Activated CD4-positive, alpha-beta T cell treated with anti-CD3 and anti-CD28 coated beads, Interleukin-2, amount 10 ng/mL, durations not matched to agents 7 days and 5 days (primary cell): Measurements from ENCODE around the gene CEP192. TPM values are rescaled to one million over a fixed set of nuclear protein-coding genes. Genes with fewer than 3 reads are reported as not detected.

Source experiments
- CTCF ChIA-PET: fragments of 350-600 bp; sonication (Branson Sonifier 250); formaldehyde crosslinking; loops from one replicate; lab custom pipeline; 2021; ENCODE audit warnings: antibody characterized with exemption; lab: Charles Lee
- POLR2A ChIA-PET: fragments of 350-600 bp; sonication (Branson Sonifier 250); formaldehyde crosslinking; loops from one replicate; lab custom pipeline; 2021; ENCODE audit warnings: antibody characterized with exemption; lab: Charles Lee
- DNase-seq: peaks from one replicate; pipeline ENCODE4 v3.0.0-alpha.2; 2020
- H3K27ac Mint-ChIP-seq: one replicate; pipeline ENCODE4 v1.8.0; 2021; ENCODE audit warnings: mild to moderate bottlenecking, moderate library complexity, mixed read lengths
- H3K27me3 Mint-ChIP-seq: one replicate; pipeline ENCODE4 v1.8.0; 2021; ENCODE audit warnings: mixed read lengths
- H3K36me3 Mint-ChIP-seq: one replicate; pipeline ENCODE4 v1.8.0; 2021; ENCODE audit warnings: low read depth, mixed read lengths
- H3K4me1 Mint-ChIP-seq: one replicate; pipeline ENCODE4 v1.8.0; 2021; ENCODE audit warnings: mixed read lengths
- H3K4me3 Mint-ChIP-seq: one replicate; pipeline ENCODE4 v1.8.0; 2021; ENCODE audit warnings: mild to moderate bottlenecking, moderate library complexity, mixed read lengths
- H3K9me3 Mint-ChIP-seq: one replicate; pipeline ENCODE4 v1.8.0; 2021; ENCODE audit warnings: mixed read lengths
- total RNA-seq, 2 experiments: library from RNA; stranded (reverse); gene quantifications; one replicate each; pipeline ENCODE4 v1.2.3, GENCODE V29; 2021

The CEP192 gene
- total RNA-seq, 2 experiments from 2014 or later: 52.3 to 55.1 TPM

- POLR2A ChIA-PET: no interaction called here
- CTCF ChIA-PET: interaction anchor here (0.7 kb wide), 1 partner anchor 96 kb away, joined by 3 read pairs; no protein-coding TSS in a partner anchor
These were observed 154.6 kb downstream of the CEP192 start for GRCh38 chr18:13145636-13146190.

DNA sequence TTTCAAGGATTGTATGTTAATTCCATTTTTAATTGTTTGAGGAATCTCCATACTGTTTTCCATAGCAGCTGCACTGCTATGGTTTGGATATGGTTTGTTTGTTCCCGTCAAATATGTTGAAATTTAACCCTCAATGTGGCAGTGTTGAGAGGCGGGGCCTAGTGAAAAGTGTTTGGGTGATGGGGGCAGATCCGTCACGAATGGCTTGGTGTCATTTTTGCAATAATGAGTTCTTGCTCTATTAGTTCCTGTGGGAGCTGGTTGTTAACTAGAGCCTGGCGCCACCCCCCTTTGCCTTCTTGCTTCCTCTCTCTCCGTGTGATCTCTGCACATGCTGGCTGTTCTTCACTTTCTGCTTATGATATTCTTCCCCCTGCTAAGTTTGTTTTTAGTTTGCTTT is 156.0 kb downstream of the CEP192 start:
- peaks cover 2% of the 10 kb centered on the region for H3K36me3 Mint-ChIP-seq
- DNase-seq: no peak
- H3K27ac Mint-ChIP-seq: no peak overlapping the region
- peaks cover 25% of the 10 kb centered on the region for H3K27me3 Mint-ChIP-seq
- peaks cover 11% of the 10 kb centered on the region for H3K9me3 Mint-ChIP-seq
- H3K4me1 Mint-ChIP-seq: peaks cover 4% of the 10 kb centered on the region
- ChIA-PET POLR2A (no interaction called here), CTCF (no interaction called here)
- H3K4me3 Mint-ChIP-seq: no peak overlapping the region

More at GRCh38 chr18:13145636-13146190, 154.6 kb downstream of the CEP192 start:
- Mint-ChIP-seq H3K9me3 (peaks cover 11% of the 10 kb centered on the region), H3K4me3 (no peak overlapping the region), H3K4me1 (peaks cover 4% of the 10 kb centered on the region), H3K27ac (no peak overlapping the region), H3K36me3 (peaks cover 2% of the 10 kb centered on the region), H3K27me3 (peaks cover 21% of the 10 kb centered on the region)
- DNase-seq: no peak

GRCh38 chr18:13151656-13152055 is 160.5 kb downstream of the CEP192 start:
- Mint-ChIP-seq H3K4me3 (no peak overlapping the region), H3K27ac (no peak overlapping the region), H3K36me3 (peaks cover 2% of the 10 kb centered on the region), H3K9me3 (peaks cover 11% of the 10 kb centered on the region), H3K27me3 (peaks cover 38% of the 10 kb centered on the region), H3K4me1 (peaks cover 2% of the 10 kb centered on the region)
- ChIA-PET POLR2A (no interaction called here), CTCF (interaction anchor here (0.7 to 1.5 kb wide), 2 partner anchors 12 to 47 kb away, joined by 3 to 4 read pairs; no protein-coding TSS in a partner anchor)
- DNase-seq: no peak

DNA sequence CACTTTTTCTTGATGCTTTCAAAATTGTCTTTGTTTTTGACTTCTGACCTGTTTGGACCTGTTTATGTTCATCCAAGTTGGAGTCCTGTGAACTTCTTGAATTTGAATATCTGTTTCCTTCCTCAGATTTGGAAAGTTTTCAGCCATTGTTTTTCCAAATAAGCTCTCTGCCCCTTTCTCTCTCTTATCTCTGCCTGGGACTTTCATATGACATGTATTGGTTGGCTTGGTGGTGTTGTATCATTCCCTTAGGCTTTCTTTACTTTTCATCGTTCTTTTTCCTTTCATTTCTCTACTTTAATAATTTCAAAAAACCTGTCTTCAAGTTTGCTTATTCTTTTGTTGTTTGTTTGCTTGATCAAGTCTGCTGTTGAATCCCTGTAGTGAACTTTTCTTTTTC is 167.3 kb downstream of the CEP192 start:
- CTCF ChIA-PET: interaction anchor here (0.7 to 0.8 kb wide), 2 partner anchors 19 to 23 kb away, joined by 3 read pairs; no protein-coding TSS in a partner anchor
- Mint-ChIP-seq H3K9me3 (peaks cover 28% of the 10 kb centered on the region), H3K27me3 (peaks cover 17% of the 10 kb centered on the region), H3K36me3 (peaks cover 9% of the 10 kb centered on the region), H3K4me1 (peaks cover 2% of the 10 kb centered on the region), H3K27ac (no peak overlapping the region), H3K4me3 (no peak overlapping the region)
- no peak for DNase-seq
- POLR2A ChIA-PET: no interaction called here

DNA sequence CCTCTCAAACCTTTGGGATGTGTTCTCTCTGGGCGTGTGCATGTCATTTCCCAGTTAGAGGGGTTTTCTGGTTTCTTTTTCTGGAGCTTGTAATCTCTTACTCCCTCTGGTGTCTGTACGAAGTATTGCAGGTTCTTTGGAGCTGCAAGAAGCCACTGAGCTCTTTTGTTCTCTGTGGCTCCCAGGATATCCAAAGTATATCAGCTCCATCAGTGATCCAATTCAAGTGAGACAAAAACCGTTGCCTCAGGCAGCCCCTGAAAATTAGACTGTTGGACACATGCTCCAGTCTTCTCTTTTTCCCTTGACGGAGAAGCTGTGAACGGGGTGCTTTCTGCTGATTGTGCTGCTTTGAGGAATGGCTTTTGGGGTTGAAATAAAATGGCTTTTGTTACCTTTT is 168.4 kb downstream of the CEP192 start:
- Mint-ChIP-seq H3K27me3 (peaks cover 15% of the 10 kb centered on the region), H3K9me3 (peaks cover 28% of the 10 kb centered on the region), H3K4me3 (no peak overlapping the region), H3K4me1 (peaks cover 2% of the 10 kb centered on the region), H3K36me3 (peaks cover 7% of the 10 kb centered on the region), H3K27ac (no peak overlapping the region)
- ChIA-PET CTCF (interaction anchor here (0.6 to 1.5 kb wide), 15 partner anchors 10 to 620 kb away, joined by 3 to 8 read pairs (median 3); no protein-coding TSS in a partner anchor), POLR2A (no interaction called here)
- peak; percentile 68 for DNase-seq

DNA sequence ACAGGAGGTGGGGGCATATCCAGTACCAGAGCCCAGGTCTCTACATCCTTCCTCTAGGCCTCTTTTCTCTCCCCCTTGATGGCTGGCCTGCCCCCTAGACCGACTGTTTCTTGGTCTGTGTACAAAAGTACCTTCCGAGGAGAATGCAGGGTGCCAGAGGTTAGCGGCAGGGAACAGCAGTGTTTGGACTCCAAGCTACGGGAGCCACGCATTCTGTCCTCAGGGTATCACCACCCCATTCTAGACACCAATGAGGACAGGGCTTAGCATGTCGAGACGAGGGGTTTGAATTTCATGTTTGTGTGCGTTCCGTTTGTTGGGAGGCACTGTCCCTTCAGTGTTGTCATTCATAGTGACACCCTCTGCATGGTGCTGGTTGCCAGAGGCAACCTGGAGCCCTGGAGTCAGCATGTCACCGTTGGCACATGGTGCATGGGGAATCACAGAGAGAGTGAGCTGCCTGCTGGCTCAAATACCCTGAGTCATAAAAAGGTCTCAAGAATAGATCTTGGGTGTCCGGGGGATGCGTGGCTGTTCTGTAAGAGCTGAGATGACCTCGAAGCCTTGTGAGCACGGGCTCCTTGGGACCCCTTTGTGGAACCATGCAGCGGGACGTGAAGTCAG is 170.2 kb downstream of the CEP192 start:
- peaks cover 2% of the 10 kb centered on the region for H3K4me1 Mint-ChIP-seq
- H3K9me3 Mint-ChIP-seq: peaks cover 17% of the 10 kb centered on the region
- H3K27ac Mint-ChIP-seq: no peak overlapping the region
- peaks cover 7% of the 10 kb centered on the region for H3K36me3 Mint-ChIP-seq
- POLR2A ChIA-PET: no interaction called here
- H3K27me3 Mint-ChIP-seq: peaks cover 3% of the 10 kb centered on the region
- no peak for DNase-seq
- no peak overlapping the region for H3K4me3 Mint-ChIP-seq
- CTCF ChIA-PET: no interaction called here

DNA sequence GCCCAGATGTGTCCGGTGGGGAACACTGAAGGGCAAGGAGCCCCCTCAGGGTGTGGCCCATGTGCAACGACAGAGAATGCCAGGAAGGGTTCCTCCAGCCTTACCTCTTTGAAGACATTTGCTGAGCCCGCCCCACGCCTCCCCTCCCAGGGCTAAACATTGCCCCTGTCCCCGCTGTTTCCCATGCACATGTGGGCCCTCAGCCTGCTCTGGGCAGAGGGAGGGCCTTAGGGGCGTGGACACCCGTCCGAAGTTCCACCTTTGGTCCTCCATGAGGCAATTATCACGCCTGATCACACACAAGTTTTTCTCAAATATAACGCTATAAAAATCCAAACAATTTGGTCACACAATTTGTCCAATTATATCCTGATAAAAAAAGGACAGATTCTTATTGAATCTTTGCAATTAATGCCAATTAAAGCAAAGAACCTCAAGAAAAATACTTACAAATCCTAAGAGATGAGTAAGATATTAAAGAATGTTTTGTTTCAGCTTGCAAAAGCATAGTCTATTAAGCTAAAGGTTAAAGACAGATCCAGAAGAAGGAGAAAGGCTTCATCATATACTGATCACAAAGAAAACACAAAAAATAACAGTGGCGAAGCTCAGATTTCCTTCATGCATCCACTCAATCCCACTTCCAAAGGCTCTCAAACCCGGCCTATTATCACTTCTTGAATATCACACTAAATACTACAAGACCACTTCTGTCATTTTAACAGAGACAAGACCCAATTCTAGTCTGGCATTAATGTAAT is 172.2 kb downstream of the CEP192 start:
- Mint-ChIP-seq H3K4me3 (no peak overlapping the region), H3K27me3 (peaks cover 16% of the 10 kb centered on the region), H3K27ac (no peak overlapping the region), H3K9me3 (peaks cover 6% of the 10 kb centered on the region), H3K4me1 (peaks cover 2% of the 10 kb centered on the region), H3K36me3 (peaks cover 5% of the 10 kb centered on the region)
- CTCF ChIA-PET: no interaction called here
- POLR2A ChIA-PET: no interaction called here
- DNase-seq: no peak

- Mint-ChIP-seq H3K4me3 (no peak overlapping the region), H3K27me3 (peaks cover 24% of the 10 kb centered on the region), H3K9me3 (peaks cover 1% of the 10 kb centered on the region), H3K27ac (no peak overlapping the region), H3K4me1 (peaks cover 1% of the 10 kb centered on the region), H3K36me3 (peaks cover 1% of the 10 kb centered on the region)
- no peak for DNase-seq
- CTCF ChIA-PET: no interaction called here
- POLR2A ChIA-PET: no interaction called here
These were observed 173.2 kb downstream of the CEP192 start for GRCh38 chr18:13164406-13164805.

- Mint-ChIP-seq H3K36me3 (no peaks in the 10 kb centered on the region), H3K27me3 (peaks cover 37% of the 10 kb centered on the region), H3K4me3 (no peak overlapping the region), H3K27ac (no peak overlapping the region), H3K9me3 (no peaks in the 10 kb centered on the region), H3K4me1 (no peaks in the 10 kb centered on the region)
- CTCF ChIA-PET: interaction anchor here (0.6 to 1.1 kb wide), 2 partner anchors 9 to 31 kb away, joined by 3 read pairs; no protein-coding TSS in a partner anchor
- no peak for DNase-seq
- POLR2A ChIA-PET: no interaction called here
These were observed 174.7 kb downstream of the CEP192 start for GRCh38 chr18:13165636-13166423.

DNA sequence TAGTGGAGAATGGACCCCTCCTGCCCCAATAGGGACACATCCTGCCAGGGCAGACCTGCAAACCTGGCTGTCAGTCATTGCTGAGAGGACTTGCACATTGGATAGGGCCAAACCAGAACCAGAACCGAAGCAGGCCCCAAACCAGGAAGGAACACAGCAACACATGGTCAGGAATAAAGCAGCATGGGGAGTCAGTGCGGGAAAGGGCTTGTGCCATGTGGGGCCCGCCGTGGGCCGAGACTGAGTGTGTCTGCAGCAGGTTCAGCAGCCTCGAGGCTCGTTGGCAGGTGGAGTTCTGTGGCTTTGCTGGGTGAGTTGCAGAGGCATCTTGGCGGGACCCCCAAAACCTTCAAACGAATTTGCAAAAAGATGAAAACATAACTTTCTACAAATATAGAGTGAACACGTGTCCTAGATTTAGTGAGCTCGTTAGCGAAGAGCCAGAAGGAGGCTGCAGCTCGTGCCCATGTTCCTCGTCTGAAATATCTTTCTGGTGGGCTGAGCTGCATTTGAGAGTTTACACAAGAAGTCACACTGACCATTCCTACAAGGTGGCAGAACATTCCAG is 182.5 kb downstream of the CEP192 start:
- Mint-ChIP-seq H3K4me3 (no peak overlapping the region), H3K9me3 (no peaks in the 10 kb centered on the region), H3K27ac (no peak overlapping the region), H3K27me3 (peaks cover 28% of the 10 kb centered on the region), H3K36me3 (no peaks in the 10 kb centered on the region), H3K4me1 (peaks cover 10% of the 10 kb centered on the region)
- POLR2A ChIA-PET: no interaction called here
- DNase-seq: no peak
- CTCF ChIA-PET: interaction anchor here (0.8 to 1.5 kb wide), 3 partner anchors 9 to 42 kb away, joined by 3 read pairs; no protein-coding TSS in a partner anchor
